Progenitor cell of endocrine pancreas (in vitro differentiated cells): ENCODE results near the gene LDHB. TPM values are rescaled to one million over a fixed set of nuclear protein-coding genes. Genes with fewer than 3 reads are reported as not detected.

Source experiments
- DNase-seq: peaks from one replicate; pipeline ENCODE4 v3.0.0; 2021; ENCODE audit warnings: low spot score; ENCODE audit not compliant: unreplicated experiment
- H3K27ac Mint-ChIP-seq: 2 replicates; pipeline ENCODE4 v1.8.0; 2021; ENCODE audit warnings: mild to moderate bottlenecking, moderate library complexity, mixed read lengths
- H3K27me3 Mint-ChIP-seq: 2 replicates; pipeline ENCODE4 v1.8.0; 2021; ENCODE audit warnings: mixed read lengths
- H3K36me3 Mint-ChIP-seq: 2 replicates; pipeline ENCODE4 v1.8.0; 2022; ENCODE audit warnings: mixed read lengths; ENCODE audit not compliant: insufficient read depth
- H3K4me1 Mint-ChIP-seq: 2 replicates; pipeline ENCODE4 v1.8.0; 2021; ENCODE audit warnings: low read depth, mixed read lengths
- H3K4me3 Mint-ChIP-seq: 2 replicates; pipeline ENCODE4 v1.8.0; 2021; ENCODE audit warnings: low read depth, mild to moderate bottlenecking, moderate library complexity, mixed read lengths
- H3K9me3 Mint-ChIP-seq: 2 replicates; pipeline ENCODE4 v1.8.0; 2021; ENCODE audit warnings: low read depth, mixed read lengths
- total RNA-seq: library from RNA; stranded (reverse); gene quantifications from 2 replicates; pipeline ENCODE4 v1.2.1, GENCODE V29; 2021
- TF ChIP-seq, protein P1 (sequence below): fragments of 200-600 bp; sonication (generic); IDR thresholded peaks from one replicate; pipeline ENCODE4 v1.5.0; 2021; ENCODE audit warnings: antibody characterized with exemption, mild to moderate bottlenecking; ENCODE audit not compliant: unreplicated experiment

The LDHB gene
- total RNA-seq, 1 donor from 2014 or later: 1,628 TPM

DNA sequence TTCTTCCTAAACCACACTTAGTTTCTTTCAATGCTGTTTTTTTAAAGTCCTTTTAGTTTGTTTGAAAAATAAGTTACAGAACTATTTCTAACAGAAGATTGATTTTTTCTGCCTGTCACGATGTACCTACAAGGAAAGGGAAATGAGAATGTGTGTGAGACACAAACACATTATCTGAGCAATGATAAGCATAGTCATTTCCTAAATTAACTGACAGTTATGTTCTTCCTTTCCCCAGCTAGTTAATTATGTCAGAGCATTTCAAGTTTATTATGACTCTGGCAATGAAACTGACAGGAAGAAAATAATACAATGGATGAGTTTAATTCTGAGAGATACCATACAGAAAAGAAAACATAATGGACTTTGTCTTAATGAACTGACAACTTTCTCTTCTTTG lies 21.3 kb upstream of the LDHB start:
- peaks cover 4% of the 10 kb centered on the region for H3K27me3 Mint-ChIP-seq
- peaks cover 38% of the 10 kb centered on the region for H3K4me1 Mint-ChIP-seq
- H3K9me3 Mint-ChIP-seq: no peaks in the 10 kb centered on the region
- no peak overlapping the region for H3K4me3 Mint-ChIP-seq
- DNase-seq: no peak
- TF ChIP-seq, protein P1, sequence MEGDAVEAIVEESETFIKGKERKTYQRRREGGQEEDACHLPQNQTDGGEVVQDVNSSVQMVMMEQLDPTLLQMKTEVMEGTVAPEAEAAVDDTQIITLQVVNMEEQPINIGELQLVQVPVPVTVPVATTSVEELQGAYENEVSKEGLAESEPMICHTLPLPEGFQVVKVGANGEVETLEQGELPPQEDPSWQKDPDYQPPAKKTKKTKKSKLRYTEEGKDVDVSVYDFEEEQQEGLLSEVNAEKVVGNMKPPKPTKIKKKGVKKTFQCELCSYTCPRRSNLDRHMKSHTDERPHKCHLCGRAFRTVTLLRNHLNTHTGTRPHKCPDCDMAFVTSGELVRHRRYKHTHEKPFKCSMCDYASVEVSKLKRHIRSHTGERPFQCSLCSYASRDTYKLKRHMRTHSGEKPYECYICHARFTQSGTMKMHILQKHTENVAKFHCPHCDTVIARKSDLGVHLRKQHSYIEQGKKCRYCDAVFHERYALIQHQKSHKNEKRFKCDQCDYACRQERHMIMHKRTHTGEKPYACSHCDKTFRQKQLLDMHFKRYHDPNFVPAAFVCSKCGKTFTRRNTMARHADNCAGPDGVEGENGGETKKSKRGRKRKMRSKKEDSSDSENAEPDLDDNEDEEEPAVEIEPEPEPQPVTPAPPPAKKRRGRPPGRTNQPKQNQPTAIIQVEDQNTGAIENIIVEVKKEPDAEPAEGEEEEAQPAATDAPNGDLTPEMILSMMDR: no peak
- no peaks in the 10 kb centered on the region for H3K36me3 Mint-ChIP-seq
- no peak overlapping the region for H3K27ac Mint-ChIP-seq

DNA sequence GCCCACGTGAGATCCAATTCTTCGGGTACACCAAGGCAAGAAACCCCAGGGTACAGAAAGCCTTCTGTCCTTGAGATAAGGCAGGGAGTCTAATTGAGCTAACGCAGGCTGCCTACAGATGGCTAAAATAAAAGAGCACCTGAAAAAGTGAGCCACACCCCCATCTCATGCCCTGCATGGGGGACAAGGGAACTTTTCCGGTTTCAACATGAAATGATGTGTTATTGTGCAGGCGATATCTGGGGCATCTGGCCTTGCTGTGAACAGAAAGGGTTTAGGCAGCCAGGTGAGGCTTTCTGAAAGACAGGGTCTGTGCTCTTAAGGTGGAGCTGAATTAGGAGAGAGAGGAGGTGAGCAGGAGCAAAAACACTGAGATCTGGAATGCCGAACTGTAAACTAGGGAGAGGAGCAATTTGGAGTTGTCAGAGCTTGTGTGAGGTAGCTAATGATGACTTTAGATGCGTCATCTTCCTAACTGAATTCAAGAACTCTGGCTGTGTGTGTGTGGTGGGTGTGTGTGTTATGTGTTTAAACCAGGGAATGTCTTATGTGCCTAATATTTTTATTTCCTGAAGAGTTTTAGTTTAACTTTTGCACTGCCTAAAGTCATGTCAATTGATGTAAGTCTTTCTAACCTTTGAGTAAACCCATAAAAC lies 20.1 kb upstream of the LDHB start:
- peaks cover 38% of the 10 kb centered on the region for H3K4me1 Mint-ChIP-seq
- H3K36me3 Mint-ChIP-seq: peaks cover 1% of the 10 kb centered on the region
- H3K9me3 Mint-ChIP-seq: peaks cover 4% of the 10 kb centered on the region
- H3K27ac Mint-ChIP-seq: no peak overlapping the region
- no peak for DNase-seq
- no peaks in the 10 kb centered on the region for H3K27me3 Mint-ChIP-seq
- TF ChIP-seq, protein P1: no peak
- no peak overlapping the region for H3K4me3 Mint-ChIP-seq

DNA sequence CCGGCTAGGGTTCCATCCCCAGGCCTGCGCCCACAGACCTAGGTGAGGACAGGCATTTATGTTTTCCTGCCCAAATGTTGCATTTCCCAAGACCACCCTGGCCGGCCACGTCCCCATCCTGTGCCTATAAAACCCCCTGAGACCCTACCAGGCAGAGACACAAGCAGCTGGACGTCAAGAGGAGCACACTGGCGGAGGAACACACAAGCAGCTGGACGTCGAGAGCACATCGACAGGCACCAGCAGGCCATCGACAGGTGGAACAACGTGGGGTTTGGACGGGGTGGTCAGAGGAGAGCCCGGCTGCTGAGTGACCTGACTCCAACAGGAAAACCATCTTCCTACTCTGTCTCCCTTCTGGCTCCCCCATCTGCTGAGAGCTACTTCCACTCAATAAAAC lies 19.6 kb upstream of the LDHB start:
- Mint-ChIP-seq H3K4me3 (no peak overlapping the region), H3K4me1 (peaks cover 39% of the 10 kb centered on the region), H3K27me3 (no peaks in the 10 kb centered on the region), H3K36me3 (peaks cover 1% of the 10 kb centered on the region), H3K27ac (no peak overlapping the region), H3K9me3 (peaks cover 4% of the 10 kb centered on the region)
- DNase-seq: no peak
- TF ChIP-seq, protein P1: no peak

DNA sequence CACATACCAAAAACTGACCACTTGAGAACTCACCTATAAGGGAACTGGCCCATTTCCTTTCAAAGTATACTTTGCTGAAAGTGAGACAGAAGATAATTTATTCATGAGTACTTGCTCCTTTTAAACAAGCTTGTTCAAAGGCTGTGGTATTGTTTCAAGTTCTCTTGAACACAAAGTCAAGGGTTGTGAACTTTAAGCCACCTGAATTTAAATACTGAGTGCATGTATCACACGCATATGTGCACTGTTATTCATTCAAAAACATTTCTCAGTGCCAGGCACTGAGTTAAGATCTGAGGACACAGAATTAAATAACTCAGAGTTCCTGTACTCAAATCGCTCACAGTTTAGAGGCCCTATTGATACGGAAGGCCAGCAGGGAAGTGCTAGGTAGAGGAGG lies 19.1 kb upstream of the LDHB start:
- H3K27ac Mint-ChIP-seq: no peak overlapping the region
- peaks cover 1% of the 10 kb centered on the region for H3K36me3 Mint-ChIP-seq
- peaks cover 4% of the 10 kb centered on the region for H3K9me3 Mint-ChIP-seq
- TF ChIP-seq, protein P1: no peak
- peaks cover 43% of the 10 kb centered on the region for H3K4me1 Mint-ChIP-seq
- no peak overlapping the region for H3K4me3 Mint-ChIP-seq
- no peaks in the 10 kb centered on the region for H3K27me3 Mint-ChIP-seq
- DNase-seq: no peak

DNA sequence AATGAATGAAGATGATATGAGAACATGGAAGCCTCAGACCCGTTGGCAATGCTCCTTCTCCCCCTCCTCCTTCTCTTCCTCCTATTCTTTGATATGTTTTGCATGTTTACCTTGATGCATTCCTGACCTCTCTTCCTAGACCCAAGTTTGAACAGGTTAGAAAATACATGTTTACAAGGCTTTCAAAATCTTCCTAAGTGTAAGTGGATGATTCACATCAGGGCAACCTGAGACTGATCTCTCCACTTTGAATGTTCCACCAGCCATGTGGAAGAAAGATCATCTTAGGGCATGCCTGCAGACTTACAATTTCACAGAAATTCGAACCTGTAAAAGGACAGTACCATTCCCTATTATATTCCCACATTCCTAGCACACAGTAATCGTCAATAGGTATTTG lies 18.0 kb upstream of the LDHB start:
- Mint-ChIP-seq H3K4me3 (no peak overlapping the region), H3K4me1 (peaks cover 43% of the 10 kb centered on the region)
- TF ChIP-seq, protein P1: no peak

More for the DNA sequence above, 18.0 kb upstream of the LDHB start:
- H3K36me3 Mint-ChIP-seq: peaks cover 1% of the 10 kb centered on the region
- no peak overlapping the region for H3K27ac Mint-ChIP-seq
- no peak for DNase-seq
- H3K27me3 Mint-ChIP-seq: no peaks in the 10 kb centered on the region
- H3K9me3 Mint-ChIP-seq: peaks cover 4% of the 10 kb centered on the region
